Lung microvascular endothelial cell (primary cell): ENCODE data around the gene SGO2. TPM values are rescaled to one million over a fixed set of nuclear protein-coding genes. Genes with fewer than 3 reads are reported as not detected.

Source experiments
- DNase-seq, 2 donors: peaks; one replicate each; pipeline versions ENCODE4 v3.0.0 to v3.0.0-alpha.2; 2010; ENCODE audit warnings: low read depth in 2 of 2
- total RNA-seq: library from RNA; depleted of rRNA; stranded (reverse); fragments of >200 nt; gene quantifications from 2 replicates; pipeline ENCODE4 v1.2.1, GENCODE V29; 2014

Gene SGO2, protein sequence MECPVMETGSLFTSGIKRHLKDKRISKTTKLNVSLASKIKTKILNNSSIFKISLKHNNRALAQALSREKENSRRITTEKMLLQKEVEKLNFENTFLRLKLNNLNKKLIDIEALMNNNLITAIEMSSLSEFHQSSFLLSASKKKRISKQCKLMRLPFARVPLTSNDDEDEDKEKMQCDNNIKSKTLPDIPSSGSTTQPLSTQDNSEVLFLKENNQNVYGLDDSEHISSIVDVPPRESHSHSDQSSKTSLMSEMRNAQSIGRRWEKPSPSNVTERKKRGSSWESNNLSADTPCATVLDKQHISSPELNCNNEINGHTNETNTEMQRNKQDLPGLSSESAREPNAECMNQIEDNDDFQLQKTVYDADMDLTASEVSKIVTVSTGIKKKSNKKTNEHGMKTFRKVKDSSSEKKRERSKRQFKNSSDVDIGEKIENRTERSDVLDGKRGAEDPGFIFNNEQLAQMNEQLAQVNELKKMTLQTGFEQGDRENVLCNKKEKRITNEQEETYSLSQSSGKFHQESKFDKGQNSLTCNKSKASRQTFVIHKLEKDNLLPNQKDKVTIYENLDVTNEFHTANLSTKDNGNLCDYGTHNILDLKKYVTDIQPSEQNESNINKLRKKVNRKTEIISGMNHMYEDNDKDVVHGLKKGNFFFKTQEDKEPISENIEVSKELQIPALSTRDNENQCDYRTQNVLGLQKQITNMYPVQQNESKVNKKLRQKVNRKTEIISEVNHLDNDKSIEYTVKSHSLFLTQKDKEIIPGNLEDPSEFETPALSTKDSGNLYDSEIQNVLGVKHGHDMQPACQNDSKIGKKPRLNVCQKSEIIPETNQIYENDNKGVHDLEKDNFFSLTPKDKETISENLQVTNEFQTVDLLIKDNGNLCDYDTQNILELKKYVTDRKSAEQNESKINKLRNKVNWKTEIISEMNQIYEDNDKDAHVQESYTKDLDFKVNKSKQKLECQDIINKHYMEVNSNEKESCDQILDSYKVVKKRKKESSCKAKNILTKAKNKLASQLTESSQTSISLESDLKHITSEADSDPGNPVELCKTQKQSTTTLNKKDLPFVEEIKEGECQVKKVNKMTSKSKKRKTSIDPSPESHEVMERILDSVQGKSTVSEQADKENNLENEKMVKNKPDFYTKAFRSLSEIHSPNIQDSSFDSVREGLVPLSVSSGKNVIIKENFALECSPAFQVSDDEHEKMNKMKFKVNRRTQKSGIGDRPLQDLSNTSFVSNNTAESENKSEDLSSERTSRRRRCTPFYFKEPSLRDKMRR
- 2.0 and 3.3 TPM in 2 replicates for total RNA-seq

- peak; percentile 94 for DNase-seq
These were observed at the start of gene SGO2 for GRCh38 chr2:200525882-200526651. TSS of gene SGO2 (plus strand) at chr2:200526207. CDS start at chr2:200532976, 6,769 bp downstream.

DNA sequence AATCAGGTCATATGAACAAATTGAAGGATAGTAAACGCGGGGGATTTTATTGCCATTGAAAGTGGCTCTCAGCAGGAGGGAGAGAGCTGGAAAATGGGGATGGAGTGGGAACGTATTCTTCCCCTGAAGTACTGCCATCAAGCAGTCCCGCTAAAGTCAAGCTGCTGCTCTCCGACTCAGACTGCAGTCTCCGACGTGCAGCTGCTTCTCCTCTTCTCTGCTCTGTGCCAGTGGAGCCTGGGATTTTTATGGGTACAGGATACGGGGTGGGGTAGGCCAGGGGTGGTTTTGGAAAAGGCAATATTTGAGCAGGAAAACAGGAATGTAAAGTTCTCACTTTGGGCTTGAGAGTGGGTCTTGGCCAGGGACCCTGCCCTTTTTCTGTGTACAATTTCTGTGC, 49.2 kb upstream of the SGO2 start:
- no peak for DNase-seq

- no peak for DNase-seq
These were observed 48.3 kb upstream of the SGO2 start for GRCh38 chr2:200477667-200478131.

DNA sequence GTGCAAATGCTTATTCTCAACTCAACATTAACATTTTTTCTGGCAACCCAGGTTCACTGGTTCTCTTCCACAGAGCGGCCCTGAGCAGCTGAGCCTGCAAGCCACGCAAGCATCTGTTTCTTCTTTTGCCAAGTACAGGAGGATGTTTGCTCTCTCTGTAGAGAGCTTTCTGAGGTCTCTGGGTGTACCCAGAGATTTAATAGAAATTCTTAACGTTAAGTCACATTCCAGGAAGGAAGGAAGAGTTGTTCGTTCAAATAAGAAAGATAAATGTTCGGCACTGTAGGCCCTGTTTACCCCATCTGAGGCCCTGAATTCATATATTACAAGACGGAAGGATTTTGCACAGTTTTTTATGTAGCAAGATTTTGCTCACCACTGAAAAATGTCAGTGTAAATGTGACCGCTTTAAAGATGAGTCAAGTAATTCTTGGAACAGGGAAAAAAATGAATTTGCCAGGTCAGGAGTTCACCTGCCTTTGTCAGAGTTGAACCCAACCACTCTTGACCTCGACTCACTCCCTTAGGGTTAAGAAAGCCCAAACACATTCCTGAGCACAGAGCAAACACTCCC, 46.2 kb upstream of the SGO2 start:
- DNase-seq: peak in 1 of 2 donors; percentile 23

DNA sequence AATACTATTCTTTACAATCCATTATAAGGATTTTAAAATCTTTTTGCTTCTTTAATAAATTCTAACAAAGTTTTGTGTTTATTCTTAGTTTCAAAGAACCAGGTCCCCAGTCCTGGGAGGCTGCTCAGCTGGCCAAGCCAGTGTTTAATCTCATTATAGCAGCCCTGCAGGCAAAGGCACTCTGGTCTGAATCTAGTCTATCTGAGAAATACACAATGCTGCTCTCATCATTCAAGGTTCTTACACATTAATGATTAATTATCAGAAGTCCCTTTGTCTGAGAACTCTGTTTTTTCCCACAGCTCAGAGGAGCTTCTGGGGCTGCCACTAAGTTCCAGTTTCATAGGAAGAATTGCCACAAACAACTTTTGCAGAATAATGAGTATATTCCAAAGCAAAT, 43.8 kb upstream of the SGO2 start:
- no peak for DNase-seq

- DNase-seq: peak; percentile 28 to 40
These were observed 42.2 kb upstream of the SGO2 start for GRCh38 chr2:200483729-200484198.

DNA sequence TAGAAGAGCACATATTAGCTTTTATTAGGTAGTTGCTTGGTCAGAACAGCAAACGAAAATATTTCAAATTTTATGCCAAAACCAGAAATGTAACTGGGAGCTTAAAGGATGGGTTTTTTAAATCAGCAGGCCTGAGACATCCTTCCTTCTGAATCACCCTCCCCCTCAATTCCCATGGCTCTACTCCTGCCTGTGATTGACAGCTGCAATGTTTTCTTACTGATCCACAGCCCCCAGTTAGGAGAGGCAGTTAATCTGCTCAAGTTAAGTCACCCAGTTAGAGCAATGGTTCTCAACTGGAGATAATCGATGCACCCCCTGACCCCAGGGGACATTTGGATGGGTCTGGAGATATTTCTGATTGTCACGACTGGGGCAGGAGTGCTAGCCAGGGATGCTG, 41.1 kb upstream of the SGO2 start:
- no peak for DNase-seq

GRCh38 chr2:200486529-200486928, 39.5 kb upstream of the SGO2 start:
- DNase-seq: no peak

GRCh38 chr2:200488169-200488568, 37.8 kb upstream of the SGO2 start:
- peak in 1 of 2 donors; percentile 33 for DNase-seq

DNA sequence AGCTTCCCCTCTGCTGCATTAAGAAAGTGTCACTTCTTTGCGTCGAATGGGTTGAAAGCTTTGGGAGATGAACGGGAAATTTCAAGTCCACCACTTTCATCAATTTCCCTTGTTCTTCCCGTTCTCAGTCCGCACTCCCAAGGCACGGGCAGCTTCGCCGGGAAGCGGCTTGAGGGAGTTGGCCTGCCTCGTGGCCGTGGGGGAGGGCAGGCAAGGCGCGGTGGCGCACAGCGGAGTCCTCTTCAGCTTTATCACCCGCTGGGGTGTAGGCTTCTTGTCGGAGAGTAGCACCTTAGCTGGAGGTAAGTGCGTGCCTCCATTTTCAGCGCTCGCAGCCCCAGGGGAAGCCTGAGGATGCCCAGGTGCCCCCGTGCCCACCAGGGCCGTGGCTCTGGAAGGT, 36.0 kb upstream of the SGO2 start:
- no peak for DNase-seq

DNA sequence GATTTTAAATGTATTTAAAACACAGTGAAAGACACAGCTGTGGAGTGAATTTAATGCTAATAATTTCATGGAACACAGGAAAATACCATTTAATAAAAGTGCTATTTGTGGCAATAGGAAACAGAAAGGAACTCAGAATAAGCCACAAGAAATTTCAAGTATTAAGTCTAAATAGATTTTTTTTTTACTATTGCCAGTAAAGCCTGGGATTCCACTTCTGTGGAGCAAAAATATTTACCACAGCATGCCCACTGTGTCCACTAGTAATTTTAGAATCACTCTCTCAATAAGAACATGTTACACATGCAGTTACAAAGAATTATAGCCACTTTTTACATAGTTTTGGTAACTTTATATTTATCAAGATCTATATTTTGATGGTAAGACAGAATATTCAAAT, 33.4 kb upstream of the SGO2 start:
- DNase-seq: no peak

- no peak for DNase-seq
These were observed 32.0 kb upstream of the SGO2 start for GRCh38 chr2:200494048-200494447.

DNA sequence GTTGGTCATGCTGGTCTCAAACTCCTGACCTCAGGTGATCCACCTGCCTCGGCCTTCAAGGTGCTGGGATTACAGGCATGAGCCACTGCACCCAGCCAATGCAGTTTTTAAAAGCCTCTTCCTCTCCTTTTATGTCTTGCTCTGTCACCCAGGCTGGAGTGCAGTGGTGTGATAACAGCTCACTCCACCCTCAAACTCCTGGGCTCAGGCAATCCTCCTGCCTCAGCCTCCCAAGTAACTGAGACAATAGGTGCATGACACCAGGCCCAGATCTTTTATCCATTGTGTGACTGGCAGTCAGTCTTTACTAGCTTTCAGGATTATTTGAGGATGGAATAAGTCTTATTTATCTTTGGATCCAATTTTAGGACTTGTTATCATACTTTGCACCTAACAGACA, 29.3 kb upstream of the SGO2 start:
- no peak for DNase-seq

DNA sequence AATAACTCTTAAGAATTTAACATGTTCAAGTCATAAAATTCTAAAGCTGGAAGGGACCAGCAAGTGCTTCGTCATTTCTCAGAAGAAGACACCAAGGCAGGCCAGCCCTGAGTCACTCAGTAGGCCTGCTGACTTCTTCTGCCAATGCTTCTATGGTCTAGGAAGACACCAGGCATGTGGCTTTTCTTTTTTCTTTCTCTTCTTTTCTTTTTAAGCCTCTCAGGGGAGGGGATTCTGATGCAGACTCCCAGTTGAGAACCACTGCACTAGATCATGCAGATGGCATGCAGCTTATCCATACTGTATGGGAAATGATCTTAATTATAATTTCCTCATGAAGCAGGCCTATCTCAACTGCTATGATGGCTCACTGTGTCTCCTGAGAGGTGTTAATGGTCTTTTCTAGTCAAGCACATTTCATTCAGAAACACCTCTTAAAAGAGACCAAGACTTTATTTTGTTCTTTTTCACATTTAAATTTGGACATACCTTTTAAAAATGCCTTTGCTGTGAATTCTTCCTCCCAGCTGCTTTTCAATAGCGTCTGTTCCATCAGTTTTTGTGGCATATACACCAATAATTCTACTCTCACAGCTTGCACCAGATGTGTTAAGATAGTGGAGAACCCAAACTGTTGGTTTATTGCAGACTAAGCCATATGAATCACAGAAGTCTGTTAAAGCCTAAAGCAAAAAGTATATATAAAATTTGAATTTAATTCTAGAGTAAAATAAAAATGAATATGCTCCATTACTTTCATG, 27.4 kb upstream of the SGO2 start:
- no peak for DNase-seq

DNA sequence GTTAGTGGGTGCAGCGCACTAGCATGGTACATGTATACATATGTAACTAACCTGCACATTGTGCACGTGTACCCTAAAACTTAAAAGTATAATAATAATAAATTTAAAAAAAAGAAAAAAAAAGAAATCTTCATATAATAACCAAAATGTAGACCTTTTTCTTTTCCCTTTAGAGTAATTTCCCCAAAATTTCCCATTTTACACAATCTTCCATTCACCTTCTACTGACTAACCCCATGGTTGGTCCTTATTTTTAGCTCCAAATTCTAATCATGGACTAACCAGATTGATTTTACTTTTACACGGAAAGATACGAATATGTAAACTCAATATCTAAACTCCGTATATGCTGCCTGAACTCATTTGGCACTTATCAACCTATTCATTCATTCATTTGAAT, 23.8 kb upstream of the SGO2 start:
- no peak for DNase-seq

GRCh38 chr2:200506679-200507078, 19.3 kb upstream of the SGO2 start:
- no peak for DNase-seq

- DNase-seq: no peak
These were observed 18.8 kb upstream of the SGO2 start for GRCh38 chr2:200507179-200507578.

GRCh38 chr2:200509235-200509611, 16.8 kb upstream of the SGO2 start:
- peak in 1 of 2 donors; percentile 19 for DNase-seq

GRCh38 chr2:200509612-200510433, 16.2 kb upstream of the SGO2 start, which contains the start of gene KCTD18:
TSS of gene KCTD18 (minus strand) at chr2:200510068. CDS start at chr2:200507016, 3,052 bp downstream.
- DNase-seq: peak; percentile 88 to 90
